B cell (primary cell): ENCODE measurements around the gene GSKIP.

ENCODE experiments used
- CTCF ChIP-seq: fragments of 200-600 bp; IDR thresholded peaks from one replicate; pipeline ENCODE4 v1.8.0; 2022; ENCODE audit warnings: antibody characterized with exemption, mild to moderate bottlenecking
- EZH2 ChIP-seq: IDR thresholded peaks from 2 replicates; pipeline ENCODE4 v1.6.1; 2012; ENCODE audit warnings: borderline replicate concordance, low read depth, mild to moderate bottlenecking, moderate library complexity, low read length; ENCODE audit not compliant: insufficient read depth, poor library complexity, severe bottlenecking

- TF ChIP-seq CTCF: no peak
- TF ChIP-seq EZH2: no peak
Observed at GRCh38 chr14:96413526-96413925, 50.2 kb downstream of the GSKIP start.
